ENCODE measurements around the gene ITPKC. TPM values are rescaled to one million over a fixed set of nuclear protein-coding genes. Genes with fewer than 3 reads are reported as not detected.

ITPKC gene
- total and polyA plus RNA-seq, 9 of the 15 experiments (the other 6 are each of a cell fraction or from before 2014, with no cell fraction given) = 0.08 to 9.3 (median 5.8) TPM

DNA sequence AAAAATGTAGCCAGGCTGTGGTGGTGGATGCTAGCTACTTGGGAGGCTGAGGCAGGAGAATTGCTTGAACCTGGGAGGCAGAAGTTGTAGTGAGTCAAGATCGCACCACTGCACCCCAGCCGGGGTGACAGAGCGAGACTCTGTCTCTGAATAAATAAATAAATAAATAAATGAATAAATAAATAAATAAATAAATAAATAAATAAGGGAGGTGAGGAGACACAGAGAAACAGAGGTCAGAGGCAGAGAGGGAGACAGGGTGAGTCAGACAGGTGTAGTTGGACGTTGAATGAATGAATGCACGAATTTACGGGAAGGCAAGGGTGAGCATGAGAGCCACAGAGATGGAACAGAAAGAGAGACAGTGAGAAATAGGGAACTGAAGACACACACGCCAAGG lies 64.2 kb downstream of the ITPKC start (continued):
- TF ChIP-seq, protein P1, sequence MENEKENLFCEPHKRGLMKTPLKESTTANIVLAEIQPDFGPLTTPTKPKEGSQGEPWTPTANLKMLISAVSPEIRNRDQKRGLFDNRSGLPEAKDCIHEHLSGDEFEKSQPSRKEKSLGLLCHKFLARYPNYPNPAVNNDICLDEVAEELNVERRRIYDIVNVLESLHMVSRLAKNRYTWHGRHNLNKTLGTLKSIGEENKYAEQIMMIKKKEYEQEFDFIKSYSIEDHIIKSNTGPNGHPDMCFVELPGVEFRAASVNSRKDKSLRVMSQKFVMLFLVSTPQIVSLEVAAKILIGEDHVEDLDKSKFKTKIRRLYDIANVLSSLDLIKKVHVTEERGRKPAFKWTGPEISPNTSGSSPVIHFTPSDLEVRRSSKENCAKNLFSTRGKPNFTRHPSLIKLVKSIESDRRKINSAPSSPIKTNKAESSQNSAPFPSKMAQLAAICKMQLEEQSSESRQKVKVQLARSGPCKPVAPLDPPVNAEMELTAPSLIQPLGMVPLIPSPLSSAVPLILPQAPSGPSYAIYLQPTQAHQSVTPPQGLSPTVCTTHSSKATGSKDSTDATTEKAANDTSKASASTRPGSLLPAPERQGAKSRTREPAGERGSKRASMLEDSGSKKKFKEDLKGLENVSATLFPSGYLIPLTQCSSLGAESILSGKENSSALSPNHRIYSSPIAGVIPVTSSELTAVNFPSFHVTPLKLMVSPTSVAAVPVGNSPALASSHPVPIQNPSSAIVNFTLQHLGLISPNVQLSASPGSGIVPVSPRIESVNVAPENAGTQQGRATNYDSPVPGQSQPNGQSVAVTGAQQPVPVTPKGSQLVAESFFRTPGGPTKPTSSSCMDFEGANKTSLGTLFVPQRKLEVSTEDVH (IDR thresholded peaks at IDR 0.05; ENCODE audit: low read depth, partially characterized antibody) = no peak
- TF ChIP-seq, protein P2, sequence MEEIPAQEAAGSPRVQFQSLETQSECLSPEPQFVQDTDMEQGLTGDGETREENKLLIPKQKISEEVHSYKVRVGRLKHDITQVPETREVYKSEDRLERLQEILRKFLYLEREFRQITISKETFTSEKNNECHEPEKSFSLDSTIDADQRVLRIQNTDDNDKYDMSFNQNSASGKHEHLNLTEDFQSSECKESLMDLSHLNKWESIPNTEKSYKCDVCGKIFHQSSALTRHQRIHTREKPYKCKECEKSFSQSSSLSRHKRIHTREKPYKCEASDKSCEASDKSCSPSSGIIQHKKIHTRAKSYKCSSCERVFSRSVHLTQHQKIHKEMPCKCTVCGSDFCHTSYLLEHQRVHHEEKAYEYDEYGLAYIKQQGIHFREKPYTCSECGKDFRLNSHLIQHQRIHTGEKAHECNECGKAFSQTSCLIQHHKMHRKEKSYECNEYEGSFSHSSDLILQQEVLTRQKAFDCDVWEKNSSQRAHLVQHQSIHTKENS (CRISPR knock-in tag; IDR thresholded peaks at IDR 0.05) = no peak
- TF ChIP-seq NRF1 (conservative IDR thresholded peaks at IDR 0.05 in 1 of 2, IDR thresholded peaks at IDR 0.05 in 1 of 2) = no peak

DNA sequence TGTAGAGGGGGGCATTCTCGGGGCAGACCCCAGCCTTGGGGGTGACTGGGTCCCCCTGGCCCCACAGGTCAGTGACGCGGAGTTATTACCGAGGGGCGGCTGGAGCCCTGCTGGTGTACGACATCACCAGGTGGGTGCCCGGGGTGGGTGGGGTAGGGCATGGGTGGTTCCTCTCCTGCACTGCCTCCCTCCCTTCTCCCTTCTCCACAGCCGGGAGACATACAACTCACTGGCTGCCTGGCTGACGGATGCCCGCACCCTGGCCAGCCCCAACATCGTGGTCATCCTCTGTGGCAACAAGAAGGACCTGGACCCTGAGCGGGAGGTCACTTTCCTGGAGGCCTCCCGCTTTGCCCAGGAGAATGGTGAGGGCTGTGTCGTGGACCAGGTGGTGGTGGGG lies 66.8 kb downstream of the ITPKC start:
- DNase-seq (ENCODE audit: extremely low read depth in 1 of 4, low spot score in 3 of 4) (no peak), FAIRE-seq (no peak), ATAC-seq (no peak)
- no peak overlapping the region for H3K27ac ChIP-seq (ENCODE audit: extremely low read depth, low read depth, low read length)
- no peaks in the 10 kb centered on the region for H3K9me3 ChIP-seq (replicated peaks; ENCODE audit: control insufficient read depth, insufficient read depth, low read depth, low read length)
- no peak overlapping the region for H2AFZ ChIP-seq (ENCODE audit: low read depth, low read length)
- H3K9ac ChIP-seq (ENCODE audit: insufficient read depth in 1 of 2, low read depth in 2 of 2, low read length in 2 of 2) = peak overlapping the region in 1 of 2 experiments; percentile 68; a peak in 2 of 4 replicates
- 80% methylated on average over 13 of the region's 14 CpGs for WGBS (ENCODE audit: insufficient coverage, low coverage, missing lambda C conversion rate)
- no peaks in the 10 kb centered on the region for H3K9me1 ChIP-seq (ENCODE audit: control insufficient read depth, insufficient read depth, low read length)
- intact Hi-C loops (cut with micrococcal nuclease) (no loop called here), in situ Hi-C loops (cut with MboI) (no loop called here)
- no peaks in the 10 kb centered on the region for H3K27me3 ChIP-seq (ENCODE audit: control insufficient read depth in 2 of 2, insufficient read depth in 2 of 2, low read length in 2 of 2)
- BruUV-seq (replicated peaks) = no TSS peak
- peaks cover 6 to 19% of the 10 kb centered on the region in 2 experiments; a peak in 4 of 5 replicates for H3K4me1 ChIP-seq (replicated peaks in 1 of 2; ENCODE audit: control insufficient read depth in 2 of 2, insufficient read depth in 2 of 2, low read length in 2 of 2)
- H3K79me2 ChIP-seq (ENCODE audit: control insufficient read depth, insufficient read depth, low read length) = no peaks in the 10 kb centered on the region
- no peak overlapping the region for H3K4me2 ChIP-seq (ENCODE audit: insufficient read depth, low read length)
- CTCF ChIA-PET (ENCODE audit: low intra/inter-chr PET ratio) = no interaction called here
- H3K4me3 ChIP-seq = no peak overlapping the region
- H4K20me1 ChIP-seq (replicated peaks; ENCODE audit: control insufficient read depth, insufficient read depth, low read length) = no peaks in the 10 kb centered on the region
- no peaks in the 10 kb centered on the region for H3K36me3 ChIP-seq (ENCODE audit: control insufficient read depth, insufficient read depth, low read length)
- POLR2A ChIA-PET = no interaction called here
- TF ChIP-seq MAFK (IDR thresholded peaks at IDR 0.05; ENCODE audit: low read length) = no peak
- TF ChIP-seq TRIM24 (IDR thresholded peaks at IDR 0.05) = no peak
- TF ChIP-seq IFI16 (CRISPR knock-in tag; IDR thresholded peaks at IDR 0.05) = no peak
- TF ChIP-seq PYGO2 (tag; IDR thresholded peaks at IDR 0.05) = no peak
- TF ChIP-seq MEIS2 (IDR thresholded peaks at IDR 0.05; ENCODE audit: partially characterized antibody) = no peak
- no peak for TF ChIP-seq GTF2A2 (tag; IDR thresholded peaks at IDR 0.05)
- TF ChIP-seq, protein P3, sequence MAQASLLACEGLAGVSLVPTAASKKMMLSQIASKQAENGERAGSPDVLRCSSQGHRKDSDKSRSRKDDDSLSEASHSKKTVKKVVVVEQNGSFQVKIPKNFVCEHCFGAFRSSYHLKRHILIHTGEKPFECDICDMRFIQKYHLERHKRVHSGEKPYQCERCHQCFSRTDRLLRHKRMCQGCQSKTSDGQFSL (CRISPR knock-in tag; IDR thresholded peaks at IDR 0.05) = no peak
- TF ChIP-seq, protein P3 (tag; IDR thresholded peaks at IDR 0.05) = no peak
- no peak for TF ChIP-seq RBFOX2 (IDR thresholded peaks at IDR 0.05; ENCODE audit: low read depth, low read length)
- no peak for TF ChIP-seq EGR1 (conservative IDR thresholded peaks at IDR 0.05)
- TF ChIP-seq ZNF175 (CRISPR knock-in tag; IDR thresholded peaks at IDR 0.05; ENCODE audit: low read depth) = no peak
- no peak for TF ChIP-seq HDGF (IDR thresholded peaks at IDR 0.05)
- TF ChIP-seq JUND (IDR thresholded peaks at IDR 0.05; ENCODE audit: borderline replicate concordance, low read depth, low read length) = no peak
- TF ChIP-seq JUND (tag; IDR thresholded peaks at IDR 0.05; ENCODE audit: borderline replicate concordance, low read depth, low read length) = no peak
- no peak for TF ChIP-seq ZZZ3 (IDR thresholded peaks at IDR 0.05)
- no peak for TF ChIP-seq BMI1 (IDR thresholded peaks at IDR 0.05; ENCODE audit: low read length)
- no peak for TF ChIP-seq SAFB2 (IDR thresholded peaks at IDR 0.05; ENCODE audit: borderline replicate concordance, low read depth, low read length, severe bottlenecking)
